ENCODE results near the gene INO80. TPM values are rescaled to one million over a fixed set of nuclear protein-coding genes. Genes with fewer than 3 reads are reported as not detected.

The INO80 gene
- total and polyA plus RNA-seq, 2 donors (not counting 1 experiment from before 2014, with no cell fraction given) = 16.3 to 55.7 TPM

- intact Hi-C loops (cut with micrococcal nuclease) = no loop called here
- peak overlapping the region; percentile 70 for H3K9ac ChIP-seq (ENCODE audit: low read length)
- Mint-ChIP-seq H3K9me3 (ENCODE audit: insufficient read depth) (no peaks in the 10 kb centered on the region), H3K4me3 (peak overlapping the region; percentile 84), H3K27me3 (peaks cover 63% of the 10 kb centered on the region), H3K4me1 (peaks cover 47% of the 10 kb centered on the region), H3K27ac (no peak overlapping the region)
- peak overlapping the region; percentile 67 for H2AFZ ChIP-seq (ENCODE audit: insufficient read depth, low read depth, low read length, poor library complexity, severe bottlenecking)
- ChIA-PET POLR2A (interaction anchor here (0.7 to 3.5 kb wide), 2 partner anchors 22 to 23 kb away, joined by 3 to 29 read pairs; no protein-coding TSS in a partner anchor), CTCF (interaction anchor here (0.6 to 10.7 kb wide), 8 partner anchors 8 to 1019 kb away, joined by 3 to 84 read pairs (median 4); partner anchors contain the start of gene CHAC1)
- WGBS (ENCODE audit: insufficient coverage) = 3% methylated on average over 56 of the region's 56 CpGs
- ATAC-seq (ENCODE audit: low read depth) (no peak), DNase-seq (no peak)
- peaks cover 0 to 84% (median 53%) of the 10 kb centered on the region in 4 experiments for H3K27me3 ChIP-seq (replicated peaks in 1 of 4; ENCODE audit: control extremely low read depth in 1 of 4, control insufficient read depth in 3 of 4, insufficient read depth in 4 of 4, low read length in 3 of 4)
- H3K4me1 ChIP-seq (ENCODE audit: control insufficient read depth in 2 of 2, insufficient read depth in 2 of 2, low read length in 2 of 2) = peaks cover 57 to 65% of the 10 kb centered on the region in 2 donors
- TF ChIP-seq, protein P1, sequence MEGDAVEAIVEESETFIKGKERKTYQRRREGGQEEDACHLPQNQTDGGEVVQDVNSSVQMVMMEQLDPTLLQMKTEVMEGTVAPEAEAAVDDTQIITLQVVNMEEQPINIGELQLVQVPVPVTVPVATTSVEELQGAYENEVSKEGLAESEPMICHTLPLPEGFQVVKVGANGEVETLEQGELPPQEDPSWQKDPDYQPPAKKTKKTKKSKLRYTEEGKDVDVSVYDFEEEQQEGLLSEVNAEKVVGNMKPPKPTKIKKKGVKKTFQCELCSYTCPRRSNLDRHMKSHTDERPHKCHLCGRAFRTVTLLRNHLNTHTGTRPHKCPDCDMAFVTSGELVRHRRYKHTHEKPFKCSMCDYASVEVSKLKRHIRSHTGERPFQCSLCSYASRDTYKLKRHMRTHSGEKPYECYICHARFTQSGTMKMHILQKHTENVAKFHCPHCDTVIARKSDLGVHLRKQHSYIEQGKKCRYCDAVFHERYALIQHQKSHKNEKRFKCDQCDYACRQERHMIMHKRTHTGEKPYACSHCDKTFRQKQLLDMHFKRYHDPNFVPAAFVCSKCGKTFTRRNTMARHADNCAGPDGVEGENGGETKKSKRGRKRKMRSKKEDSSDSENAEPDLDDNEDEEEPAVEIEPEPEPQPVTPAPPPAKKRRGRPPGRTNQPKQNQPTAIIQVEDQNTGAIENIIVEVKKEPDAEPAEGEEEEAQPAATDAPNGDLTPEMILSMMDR (IDR thresholded peaks at IDR 0.05) = no peak
- no peak for TF ChIP-seq EZH2 (IDR thresholded peaks at IDR 0.05; ENCODE audit: borderline replicate concordance, insufficient read depth, low read depth, low read length, poor library complexity, severe bottlenecking)
- H4K20me1 ChIP-seq (ENCODE audit: control insufficient read depth, insufficient read depth, low read length, poor library complexity, severe bottlenecking) = peaks cover 20% of the 10 kb centered on the region
- H3K36me3 ChIP-seq (replicated peaks in 1 of 2; ENCODE audit: control extremely low read depth in 1 of 2, control insufficient read depth in 1 of 2, extremely low read depth in 1 of 2, insufficient read depth in 2 of 2, low read length in 1 of 2) = no peaks in the 10 kb centered on the region
- H3K4me3 ChIP-seq (ENCODE audit: control extremely low read depth in 1 of 5, extremely low read depth in 1 of 5, insufficient read depth in 1 of 5, low read depth in 2 of 5, low read length in 4 of 5) = peak overlapping the region in 4 of 5 experiments; percentile 31 to 60 (median 48)
- H3K27ac ChIP-seq (ENCODE audit: low read length in 2 of 2) = no peak overlapping the region
- peaks cover 0 to 25% (median 0%) of the 10 kb centered on the region in 3 donors for H3K9me3 ChIP-seq (ENCODE audit: control extremely low read depth in 1 of 3, control insufficient read depth in 2 of 3, insufficient read depth in 1 of 3, low read length in 2 of 3)
- no peaks in the 10 kb centered on the region for H3K79me2 ChIP-seq (ENCODE audit: control insufficient read depth, insufficient read depth, low read length)
- peak overlapping the region; percentile 100 for H3K4me2 ChIP-seq (replicated peaks; ENCODE audit: low read depth, low read length, poor library complexity, severe bottlenecking)
Observed at GRCh38 chr15:40929660-40930429, 186.2 kb downstream of the INO80 start.

Small RNA genes within 50 kb of the gene (small RNA-seq; reads per million reads assigned to genes)
- gene ISCA1P4 (ENCODE audit: insufficient read length, low read depth, low replicate concordance) = not detected

Other genes with a start within 250 kb of the INO80 start
- gene RHOV, start 242.0 kb downstream of the INO80 start, total RNA-seq = 0.41 and 0.54 TPM in 2 replicates
- gene RHOV, start 242.0 kb downstream of the INO80 start, polyA plus RNA-seq = 0.09 TPM in 1 of 2 replicates, not detected in the other
- gene VPS18, start 221.8 kb downstream of the INO80 start, total RNA-seq = 29.6 TPM in 2 replicates
- gene VPS18, start 221.8 kb downstream of the INO80 start, polyA plus RNA-seq = 13.6 and 22.0 TPM in 2 replicates
- gene DLL4, start 186.9 kb downstream of the INO80 start, total RNA-seq = 0.30 and 0.36 TPM in 2 replicates
- gene DLL4, start 186.9 kb downstream of the INO80 start, polyA plus RNA-seq = 0.07 and 0.10 TPM in 2 replicates
- gene CHAC1, start 162.8 kb downstream of the INO80 start, total RNA-seq = 3.1 and 3.6 TPM in 2 replicates
- 0.81 and 1.2 TPM in 2 replicates for gene CHAC1, start 162.8 kb downstream of the INO80 start, polyA plus RNA-seq
- not detected in 2 replicates for gene EXD1, start 114.5 kb upstream of the INO80 start, total RNA-seq
- gene EXD1, start 114.5 kb upstream of the INO80 start, polyA plus RNA-seq = not detected in 2 replicates
- gene CHP1, start 115.0 kb upstream of the INO80 start, total RNA-seq = 39.9 and 40.8 TPM in 2 replicates
- 14.2 and 17.9 TPM in 2 replicates for gene CHP1, start 115.0 kb upstream of the INO80 start, polyA plus RNA-seq
- 0.84 and 2.3 TPM in 2 replicates for gene OIP5, start 216.3 kb upstream of the INO80 start, total RNA-seq
- gene OIP5, start 216.3 kb upstream of the INO80 start, polyA plus RNA-seq = 0.97 and 1.3 TPM in 2 replicates
- gene NUSAP1, start 216.6 kb upstream of the INO80 start, total RNA-seq = 5.4 and 7.4 TPM in 2 replicates
- 6.5 and 8.3 TPM in 2 replicates for gene NUSAP1, start 216.6 kb upstream of the INO80 start, polyA plus RNA-seq

All from B cell (primary cell).